Measurements from ENCODE around the gene C6orf62. TPM values are rescaled to one million over a fixed set of nuclear protein-coding genes. Genes with fewer than 3 reads are reported as not detected.

The C6orf62 gene
- total RNA-seq: 49.3 and 52.4 TPM in 2 replicates

DNA sequence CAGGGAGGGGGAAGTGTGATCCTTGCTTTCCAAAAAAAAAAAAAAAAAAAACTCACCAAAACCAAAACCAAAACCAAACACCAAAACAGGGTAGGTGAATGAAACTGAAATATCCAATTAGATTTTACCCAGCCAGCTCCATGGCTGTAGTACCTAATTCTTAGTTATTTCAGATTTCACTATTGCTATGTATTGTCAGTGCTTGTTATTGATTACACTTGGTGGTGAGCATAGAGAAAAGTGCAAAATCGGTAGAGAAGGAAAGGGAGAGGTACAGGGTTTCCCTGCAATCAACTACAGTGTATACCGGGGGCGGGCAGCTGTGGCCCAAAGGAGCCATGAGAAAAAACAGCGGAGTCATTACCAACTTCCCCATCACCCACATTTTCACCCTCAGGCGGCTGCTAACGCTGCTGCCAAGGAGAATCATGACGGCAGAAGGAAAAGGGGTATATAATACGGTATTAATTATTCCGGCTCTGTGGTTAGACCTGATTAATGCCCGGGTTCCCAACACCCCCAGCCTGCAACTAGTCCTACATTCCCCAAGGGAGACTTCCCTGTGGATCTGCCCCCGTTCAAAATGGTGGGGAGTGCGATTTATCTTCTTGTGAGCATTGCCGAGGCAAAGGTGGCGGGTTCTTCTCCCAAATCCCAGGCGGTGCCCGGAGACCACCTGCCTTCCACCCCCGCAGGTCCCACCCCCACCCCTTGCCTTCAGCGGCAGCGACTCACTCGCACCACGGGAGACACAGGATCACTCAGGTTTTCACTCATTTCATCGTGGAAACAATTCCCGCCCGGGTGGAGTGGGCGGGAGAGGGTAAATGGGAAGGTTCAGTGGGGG is at the start of gene C6orf62:
C6orf62 (minus strand) TSS at position 30 of the 847 bp plus-strand sequence. CDS start 486 bp downstream, outside the sequence.

DNA sequence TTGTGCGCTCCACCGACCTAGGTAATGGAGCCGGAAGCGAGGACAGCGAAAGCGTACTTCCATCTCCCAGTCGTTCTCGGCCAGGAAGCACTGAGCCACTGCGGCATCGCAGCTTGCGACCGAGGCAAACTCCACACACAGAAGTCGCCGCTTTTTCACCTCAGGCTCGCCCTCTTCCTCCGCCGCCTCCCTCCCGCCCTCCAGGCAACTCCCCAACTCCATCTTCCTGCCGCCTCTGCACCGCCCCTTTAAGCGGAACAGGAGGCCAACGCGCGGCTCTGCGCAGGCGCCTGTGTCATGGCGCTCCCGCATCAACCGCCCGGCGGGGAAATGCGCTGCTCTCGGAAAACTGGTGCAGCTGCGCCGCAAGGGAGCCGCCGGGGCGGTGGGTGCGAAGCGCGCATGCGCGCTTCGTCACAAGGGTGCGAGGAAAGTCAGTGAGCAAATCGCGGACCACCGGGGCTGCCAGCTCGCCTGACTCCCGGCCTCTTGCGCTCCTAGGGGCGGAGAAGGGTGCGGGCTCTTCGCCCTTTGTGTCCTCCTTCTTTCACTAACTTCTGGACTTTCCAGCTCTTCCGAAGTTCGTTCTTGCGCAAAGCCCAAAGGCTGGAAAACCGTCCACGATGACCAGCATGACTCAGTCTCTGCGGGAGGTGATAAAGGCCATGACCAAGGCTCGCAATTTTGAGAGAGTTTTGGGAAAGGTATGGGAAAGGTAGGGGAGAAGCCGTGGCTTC is 52.1 kb downstream of the C6orf62 start, which contains the start of the genes ACOT13 and TDP2:
ACOT13 (plus strand) TSS at position 437 of the 737 bp plus-strand sequence; CDS start at position 624, 187 bp downstream.
TDP2 (minus strand) TSS at position 259 of the 737 bp plus-strand sequence; CDS start at position 222, 37 bp downstream.

Other genes starting within 250 kb of the C6orf62 start
- 0.19 and 0.44 TPM in 2 replicates for gene GPLD1, start 229.6 kb downstream of the C6orf62 start, total RNA-seq
- gene ALDH5A1, start 224.2 kb downstream of the C6orf62 start, total RNA-seq: 1.6 and 1.8 TPM in 2 replicates
- gene KIAA0319, start 73.0 kb downstream of the C6orf62 start, total RNA-seq: not detected in 2 replicates
- 13.7 and 14.9 TPM in 2 replicates for gene TDP2, start 52.3 kb downstream of the C6orf62 start, total RNA-seq
- 12.9 and 20.9 TPM in 2 replicates for gene ACOT13, start 52.1 kb downstream of the C6orf62 start, total RNA-seq
- 7.9 and 15.3 TPM in 2 replicates for gene GMNN, start 55.8 kb upstream of the C6orf62 start, total RNA-seq
- not detected in 2 replicates for gene ARMH2, start 79.8 kb upstream of the C6orf62 start, total RNA-seq
- 1.6 and 2.2 TPM in 2 replicates for gene RIPOR2, start 216.8 kb upstream of the C6orf62 start, total RNA-seq